Stimulated activated CD8-positive, alpha-beta memory T cell treated with anti-CD3 and anti-CD28 coated beads, Interleukin-2, amount 100 ng/mL, for 1 hour (primary cell): ENCODE measurements around the gene SH2B3.

ENCODE experiments used
- DNase-seq, 2 donors: peaks; one replicate each; pipeline ENCODE4 v3.0.0-alpha.2; 2020; ENCODE audit warnings: low read depth in 2 of 2

SH2B3 gene

DNA sequence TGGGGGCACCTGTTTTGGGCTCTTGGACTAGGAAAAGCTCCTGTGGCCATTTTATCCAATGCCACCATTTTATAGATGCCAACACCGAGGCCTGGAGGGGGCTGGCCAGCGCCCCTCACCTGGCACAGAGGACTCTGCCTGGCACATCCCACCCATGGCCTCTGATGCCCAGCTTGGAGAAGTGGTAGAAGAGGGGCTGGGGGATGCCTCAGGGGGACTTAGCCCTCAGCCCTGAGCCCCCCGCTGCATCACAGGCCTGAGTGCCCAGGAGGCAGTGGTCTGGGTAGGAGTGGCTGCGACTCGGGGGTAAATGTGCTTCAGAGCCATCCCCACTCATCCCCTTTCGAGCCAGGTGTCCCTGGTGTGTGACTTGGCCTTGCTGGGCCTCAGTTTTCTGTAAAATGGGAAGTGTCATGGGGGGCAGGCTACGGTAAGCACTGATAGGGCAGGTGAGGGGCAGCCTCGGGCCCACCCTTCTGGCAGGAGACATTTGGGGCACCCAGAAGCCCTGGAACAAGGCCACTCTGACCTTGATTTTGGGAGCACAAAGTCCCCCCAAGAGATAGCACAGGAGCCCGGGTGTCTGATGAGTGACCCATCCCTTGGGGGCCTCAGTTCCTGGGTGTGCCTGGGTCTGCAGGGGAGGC is 22.5 kb downstream of the SH2B3 start:
- no peak for DNase-seq

- DNase-seq = no peak
Measured at GRCh38 chr12:111428728-111429175, 23.0 kb downstream of the SH2B3 start.

DNA sequence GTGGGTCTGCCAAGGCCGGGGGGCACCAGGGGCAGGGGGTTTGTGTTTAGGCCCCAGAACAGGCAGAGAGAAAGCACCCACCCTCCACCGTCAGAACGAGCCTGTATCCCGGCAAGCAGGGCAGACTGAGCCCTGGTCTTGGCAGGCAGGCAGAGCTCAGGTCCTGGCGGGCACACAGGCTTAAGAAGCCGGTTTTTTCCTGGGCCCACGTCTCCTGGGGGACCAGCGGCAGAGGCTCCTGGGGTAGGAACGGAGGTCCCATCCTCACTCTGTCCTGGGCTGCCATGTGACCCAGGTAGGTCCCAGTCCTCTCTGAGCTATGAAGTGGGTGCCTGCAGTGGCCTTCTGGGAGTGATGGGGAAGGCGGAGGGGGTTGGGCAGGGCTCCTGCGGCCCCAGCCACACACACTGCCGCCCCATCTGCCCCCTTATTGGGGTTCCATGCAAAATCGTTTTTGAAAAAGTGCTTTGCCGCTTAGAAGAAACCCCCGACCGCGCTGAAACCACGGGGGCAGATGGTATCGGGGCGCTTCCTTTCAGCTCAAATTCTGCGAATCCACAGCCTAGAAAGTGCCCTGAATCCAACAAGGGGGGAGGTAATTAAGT is 24.2 kb downstream of the SH2B3 start:
- peak; percentile 57 to 62 for DNase-seq

DNA sequence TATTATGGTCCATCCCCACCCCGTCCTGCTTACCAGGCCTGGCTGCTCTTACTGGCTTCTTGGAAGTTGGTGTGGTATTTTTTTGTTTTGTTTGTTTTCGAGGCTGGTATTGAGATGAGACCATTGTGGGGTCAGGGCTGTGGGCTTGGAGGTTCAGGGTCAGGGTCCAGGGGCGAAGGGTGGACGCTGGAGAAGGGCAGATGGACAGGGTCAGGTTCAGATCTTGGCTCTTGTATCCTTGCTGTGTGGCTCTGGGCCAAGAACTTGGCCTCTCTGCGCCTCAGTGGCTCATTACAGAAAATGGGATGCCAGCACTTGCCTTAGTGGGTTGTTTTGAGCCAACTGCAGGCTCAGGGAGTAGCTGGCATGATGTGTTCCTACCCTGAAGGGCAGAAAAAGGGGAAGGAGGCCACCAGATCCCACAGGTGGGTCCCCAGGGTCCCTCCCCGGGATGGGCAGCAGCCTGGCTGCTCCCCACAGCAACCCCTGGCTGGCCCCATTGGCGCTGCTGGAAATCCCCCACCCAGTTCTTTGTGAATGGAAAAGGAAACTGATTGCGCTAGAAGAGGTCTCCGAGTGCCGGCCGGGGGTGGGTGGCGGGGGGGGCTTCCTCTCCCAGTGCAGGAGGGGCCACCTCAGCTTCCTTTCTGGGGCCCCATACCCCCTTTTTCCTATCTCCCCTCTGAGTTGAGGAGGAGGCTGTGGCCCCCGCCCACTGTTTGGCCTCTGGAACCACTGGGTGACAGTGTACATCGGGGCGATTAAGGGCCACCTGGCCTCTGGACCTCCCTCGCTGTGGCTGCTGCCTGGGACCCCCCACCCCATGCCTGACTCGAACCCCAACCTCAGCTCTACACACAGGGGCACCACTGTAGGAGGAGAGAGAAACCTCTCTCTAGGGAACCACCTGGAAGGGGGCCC is 25.0 kb downstream of the SH2B3 start:
- peak; percentile 34 to 58 for DNase-seq

DNA sequence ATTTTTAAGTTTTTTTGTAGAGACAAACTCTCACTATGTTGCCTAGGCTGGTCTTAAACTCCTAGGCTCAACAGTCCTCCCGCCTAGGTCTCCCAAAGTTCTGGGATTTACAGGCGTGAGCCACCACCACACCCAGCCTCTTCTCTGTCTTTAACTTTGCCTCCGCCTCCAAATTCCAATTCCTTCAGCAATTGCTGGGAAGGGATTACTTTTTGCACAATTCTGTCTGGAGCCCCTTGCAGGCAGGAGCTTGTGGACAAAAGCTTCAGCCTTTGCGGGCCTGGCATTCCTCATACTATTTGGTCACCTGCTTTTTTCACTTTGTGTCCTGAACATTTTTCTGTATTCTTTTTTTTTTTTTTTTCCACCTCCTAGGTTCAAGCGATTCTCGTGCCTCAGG is 26.0 kb downstream of the SH2B3 start:
- DNase-seq = no peak

DNA sequence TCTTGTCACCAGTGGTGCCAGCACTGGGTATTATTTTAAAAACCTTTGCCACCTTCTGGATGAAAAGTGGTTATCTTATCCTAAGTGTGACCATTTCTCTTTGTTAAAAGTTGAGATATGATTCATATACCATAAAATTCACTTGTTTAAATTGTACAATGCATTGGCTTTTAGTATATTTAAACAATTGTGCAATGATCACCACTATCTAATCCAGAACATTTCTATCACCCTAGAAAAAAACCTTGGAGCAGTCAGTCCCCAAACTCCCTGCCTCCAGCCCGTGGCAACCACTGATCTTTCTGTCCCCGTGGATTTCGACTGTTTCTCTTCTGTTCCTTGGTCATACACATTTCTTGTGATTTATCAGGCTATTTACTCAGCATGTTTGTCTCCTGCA is 28.3 kb downstream of the SH2B3 start:
- DNase-seq = no peak

DNA sequence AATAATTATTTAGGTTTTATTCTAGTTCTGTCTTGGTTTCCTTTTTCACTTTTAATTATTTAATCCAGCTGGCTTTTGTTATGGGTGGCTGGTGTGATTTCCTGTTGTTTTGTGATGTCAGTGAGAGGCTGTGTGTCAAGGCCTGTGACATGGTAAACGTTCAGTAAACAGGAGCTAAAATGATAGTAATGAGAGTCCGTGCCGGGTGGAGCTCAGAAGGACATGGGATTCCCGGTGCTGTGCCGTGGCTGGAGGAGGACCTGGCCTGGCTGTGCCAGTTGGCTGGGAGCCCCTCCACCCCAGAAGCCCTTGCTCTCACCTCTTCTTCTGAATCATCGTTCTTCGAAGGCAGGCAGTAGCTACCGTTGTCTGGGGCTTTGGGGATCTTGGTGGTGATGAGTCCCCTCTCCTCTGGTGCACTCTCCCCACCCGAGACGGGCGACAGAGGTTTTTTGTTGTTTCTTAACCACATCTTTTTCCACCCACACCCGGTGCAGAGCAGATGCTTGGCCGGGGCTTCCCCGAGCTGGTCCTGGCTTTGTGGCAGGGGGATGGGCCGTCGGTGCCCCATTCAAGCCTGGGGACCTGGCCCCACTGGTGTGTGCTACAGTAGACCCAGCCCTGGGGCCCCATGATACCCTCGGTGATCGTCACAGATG is 29.1 kb downstream of the SH2B3 start:
- DNase-seq = peak; percentile 72 to 79

DNA sequence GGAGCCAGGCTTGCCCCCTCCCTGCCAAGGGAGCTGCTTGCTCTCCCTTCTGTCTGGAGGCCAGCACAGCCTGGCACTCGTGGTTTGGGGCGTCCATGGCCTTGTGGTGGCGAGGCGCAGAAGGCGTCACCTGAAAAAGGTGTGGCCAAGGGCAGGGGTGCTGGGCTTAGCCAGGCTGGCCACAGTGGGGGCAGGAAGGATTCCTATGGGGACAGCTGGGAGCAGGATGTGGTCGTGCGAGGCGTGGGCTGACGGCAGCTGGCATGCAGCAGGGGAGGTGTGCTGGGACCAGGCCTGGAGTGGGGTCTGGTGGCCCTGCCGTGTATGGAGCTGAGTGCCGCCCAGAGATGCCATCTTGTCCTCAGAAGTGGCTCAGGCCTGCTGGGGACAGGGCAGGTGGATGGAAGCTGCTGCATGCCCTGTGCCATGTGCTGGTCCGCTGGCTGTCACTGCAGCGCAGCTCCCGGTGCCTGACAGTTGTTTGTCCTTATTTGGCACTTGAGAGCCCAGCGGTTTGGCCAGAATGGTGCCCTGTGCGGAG is 30.0 kb downstream of the SH2B3 start:
- no peak for DNase-seq

DNA sequence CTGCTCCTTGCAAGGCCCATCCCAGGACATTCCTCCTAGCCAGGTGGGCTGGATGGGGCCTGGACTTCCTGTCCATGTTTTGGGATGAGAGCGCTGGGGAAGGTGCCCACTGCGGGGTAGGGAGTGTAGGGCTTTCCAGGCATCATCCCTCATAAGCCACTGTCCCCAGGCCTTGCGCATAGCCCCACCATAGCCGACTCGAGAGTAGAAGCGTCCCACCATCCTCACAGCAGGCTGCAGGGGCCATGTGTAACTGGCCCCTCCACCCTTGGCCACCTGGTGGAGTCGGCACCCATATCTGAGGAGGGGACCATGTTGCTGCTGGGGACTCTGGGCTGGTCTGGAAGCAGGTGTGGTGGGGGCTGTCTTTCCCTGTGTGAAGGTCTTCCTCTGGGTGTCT is 30.5 kb downstream of the SH2B3 start:
- DNase-seq = no peak

DNA sequence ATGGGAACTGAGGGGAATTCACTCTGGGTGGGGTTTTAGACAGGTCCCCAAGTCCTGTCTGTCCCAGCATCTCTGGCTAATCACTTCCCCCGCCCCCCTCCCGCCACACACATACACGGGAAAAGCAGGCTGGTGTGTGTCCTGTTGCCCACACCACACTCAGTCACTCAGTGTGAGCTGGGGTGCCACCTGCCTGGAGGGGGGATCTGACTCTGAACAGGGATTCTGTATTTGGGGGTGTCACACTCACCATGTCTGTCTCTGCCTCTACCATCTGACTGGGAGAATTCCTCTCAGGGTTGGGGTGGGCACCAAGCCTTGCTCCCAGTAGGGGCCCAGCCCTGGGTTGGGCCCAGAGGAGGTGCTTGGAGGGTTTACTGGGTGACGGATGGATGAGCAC is 31.1 kb downstream of the SH2B3 start:
- DNase-seq = no peak

- DNase-seq = no peak
Measured at GRCh38 chr12:111437816-111438454, 32.2 kb downstream of the SH2B3 start.

GRCh38 chr12:111438481-111438880 is 32.8 kb downstream of the SH2B3 start:
- DNase-seq = peak; percentile 46 to 59

DNA sequence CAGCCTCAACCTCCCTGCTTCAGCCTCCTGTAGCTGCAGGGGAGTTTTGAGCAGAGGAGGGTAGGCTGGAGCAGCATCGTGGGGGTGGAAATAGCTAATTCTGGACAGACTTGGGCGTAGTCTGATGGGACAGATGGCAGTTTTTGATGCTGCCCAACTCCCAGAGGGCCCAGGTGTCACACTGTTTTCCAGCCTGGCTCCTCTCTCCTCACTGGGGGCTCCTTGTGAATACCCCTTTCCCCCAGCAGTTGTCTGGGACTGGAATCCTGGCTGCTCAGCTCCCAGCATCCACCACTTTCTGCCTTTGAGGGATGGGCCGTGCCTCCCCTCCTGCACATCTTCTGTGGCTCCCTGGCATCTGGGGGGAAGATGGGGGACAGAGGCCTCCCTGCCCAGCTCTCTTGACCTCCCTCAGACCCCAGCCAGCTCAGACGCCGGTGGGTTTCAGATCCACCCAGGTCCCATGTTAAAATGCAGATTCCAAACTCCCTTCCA is 34.0 kb downstream of the SH2B3 start:
- no peak for DNase-seq

GRCh38 chr12:111440152-111440551 is 34.4 kb downstream of the SH2B3 start:
- DNase-seq = no peak

GRCh38 chr12:111440631-111441030 is 34.9 kb downstream of the SH2B3 start:
- DNase-seq = no peak

DNA sequence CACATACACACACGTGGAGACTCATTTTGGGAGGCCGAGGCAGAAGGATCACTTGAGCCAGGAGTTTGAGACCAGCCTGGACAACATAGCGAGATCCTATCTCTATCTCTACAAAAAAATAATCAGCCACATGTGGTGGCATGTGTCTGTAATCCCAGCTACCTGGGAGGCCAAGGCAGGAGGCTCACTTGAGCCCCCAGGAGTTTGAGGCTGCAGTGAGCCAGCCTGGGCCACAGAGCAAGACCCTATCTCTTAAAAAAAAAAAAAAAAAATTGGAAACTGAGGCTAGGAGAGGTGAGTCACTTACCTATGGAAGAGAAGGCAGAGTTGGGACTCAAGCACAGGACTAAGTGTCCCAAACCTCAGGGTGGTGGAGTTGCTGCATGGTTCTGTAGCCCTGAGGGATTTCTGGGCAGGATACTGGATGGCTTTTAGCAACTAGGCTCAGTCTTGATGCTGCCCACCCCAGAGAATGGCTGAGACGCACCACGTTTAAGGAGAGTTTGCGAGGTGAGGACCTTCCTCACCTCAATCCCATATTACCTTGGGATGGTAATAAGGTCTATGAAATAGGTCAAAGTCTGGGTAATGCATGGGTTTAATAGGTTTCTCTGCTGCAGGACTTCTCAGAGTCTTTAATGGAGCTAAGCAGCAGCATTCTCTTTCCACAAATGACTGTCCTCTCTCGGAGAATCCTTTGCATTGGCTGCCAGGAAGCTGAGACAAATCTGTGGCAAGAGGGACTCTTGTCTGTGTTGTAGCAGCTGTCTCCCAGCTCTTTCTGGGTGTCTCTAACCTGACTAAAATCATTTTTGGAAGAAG is 35.6 kb downstream of the SH2B3 start:
- DNase-seq = no peak

GRCh38 chr12:111442301-111443045 is 36.8 kb downstream of the SH2B3 start:
- no peak for DNase-seq

- no peak for DNase-seq
Measured at GRCh38 chr12:111443086-111443485, 37.4 kb downstream of the SH2B3 start.

DNA sequence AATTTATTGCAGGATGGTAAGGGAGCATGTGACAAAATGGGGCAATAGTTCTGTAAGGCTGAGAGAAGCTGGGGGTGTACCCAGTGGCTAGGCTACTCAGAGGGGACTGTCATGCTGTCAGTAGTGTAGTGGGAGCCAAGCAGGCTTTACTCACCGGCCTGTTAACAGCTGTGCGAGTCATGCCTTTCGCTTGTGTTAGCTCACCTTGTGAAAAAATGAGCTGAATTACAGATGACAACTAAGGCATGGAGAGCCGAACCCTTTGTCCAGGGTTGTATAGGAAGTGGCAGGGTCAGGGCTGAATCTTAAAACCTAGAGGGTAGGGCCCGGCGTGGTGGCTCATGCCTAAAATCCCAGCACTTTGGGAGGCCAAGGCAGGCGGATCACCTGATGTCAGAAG is 37.9 kb downstream of the SH2B3 start:
- no peak for DNase-seq
